ENCODE measurements around the gene SLC43A2. TPM values are rescaled to one million over a fixed set of nuclear protein-coding genes. Genes with fewer than 3 reads are reported as not detected.

Gene SLC43A2
- total RNA-seq, 2 experiments from 2014 or later, result 9.0 to 10.2 TPM

GRCh38 chr17:1598399-1599095 lies 30.1 kb downstream of the SLC43A2 start:
- no peaks in the 10 kb centered on the region for H3K36me3 ChIP-seq (ENCODE audit: insufficient read depth, low read length)
- no peak overlapping the region for H3K4me3 ChIP-seq (ENCODE audit: low read length)
- DNase-seq, result no peak
- H3K4me3 Mint-ChIP-seq, result no peak overlapping the region
- no peaks in the 10 kb centered on the region for H3K36me3 Mint-ChIP-seq (ENCODE audit: low read depth)
- H3K4me1 ChIP-seq (ENCODE audit: insufficient read depth, low read length), result no peaks in the 10 kb centered on the region
- no peak for TF ChIP-seq CTCF (IDR thresholded peaks at IDR 0.05)
- intact Hi-C loops (cut with DNase I, micrococcal nuclease), result no loop called here
- CTCF ChIA-PET, result no interaction called here
- no peaks in the 10 kb centered on the region for H3K9me3 Mint-ChIP-seq
- H3K27ac ChIP-seq (ENCODE audit: low read depth in 1 of 2, low read length in 2 of 2), result no peak overlapping the region
- H3K9me3 ChIP-seq (ENCODE audit: control insufficient read depth in 1 of 2, insufficient read depth in 1 of 2, low read length in 2 of 2), result peaks cover 0 to 13% of the 10 kb centered on the region in 2 experiments
- no peaks in the 10 kb centered on the region for H3K27me3 ChIP-seq (ENCODE audit: control insufficient read depth in 1 of 2, insufficient read depth in 2 of 2, low read length in 2 of 2)
- H3K4me1 Mint-ChIP-seq (ENCODE audit: low read depth), result no peaks in the 10 kb centered on the region
- POLR2A ChIA-PET, result no interaction called here
- no peaks in the 10 kb centered on the region for H3K27me3 Mint-ChIP-seq
- no peak for ATAC-seq (ENCODE audit: poor library complexity)
- H3K27ac Mint-ChIP-seq, result no peak overlapping the region

GRCh38 chr17:1597861-1598342 lies 30.7 kb downstream of the SLC43A2 start:
- H3K27ac Mint-ChIP-seq, result no peak overlapping the region
- no peaks in the 10 kb centered on the region for H3K27me3 Mint-ChIP-seq
- ATAC-seq (ENCODE audit: poor library complexity), result no peak
- H3K27ac ChIP-seq (ENCODE audit: low read depth in 1 of 2, low read length in 2 of 2), result no peak overlapping the region
- DNase-seq, result no peak
- ChIA-PET POLR2A (no interaction called here), CTCF (no interaction called here)
- H3K36me3 Mint-ChIP-seq (ENCODE audit: low read depth), result no peaks in the 10 kb centered on the region
- no peaks in the 10 kb centered on the region for H3K9me3 Mint-ChIP-seq
- H3K4me1 ChIP-seq (ENCODE audit: insufficient read depth, low read length), result no peaks in the 10 kb centered on the region
- H3K9me3 ChIP-seq (ENCODE audit: control insufficient read depth in 1 of 2, insufficient read depth in 1 of 2, low read length in 2 of 2), result peaks cover 0 to 13% of the 10 kb centered on the region in 2 experiments
- H3K36me3 ChIP-seq (ENCODE audit: insufficient read depth, low read length), result no peaks in the 10 kb centered on the region
- no peaks in the 10 kb centered on the region for H3K27me3 ChIP-seq (ENCODE audit: control insufficient read depth in 1 of 2, insufficient read depth in 2 of 2, low read length in 2 of 2)
- H3K4me3 ChIP-seq (ENCODE audit: low read length), result no peak overlapping the region
- no peak for TF ChIP-seq CTCF (IDR thresholded peaks at IDR 0.05)
- H3K4me3 Mint-ChIP-seq, result no peak overlapping the region
- intact Hi-C loops (cut with DNase I, micrococcal nuclease), result no loop called here
- H3K4me1 Mint-ChIP-seq (ENCODE audit: low read depth), result no peaks in the 10 kb centered on the region

- H3K36me3 Mint-ChIP-seq (ENCODE audit: low read depth), result no peaks in the 10 kb centered on the region
- H3K4me1 Mint-ChIP-seq (ENCODE audit: low read depth), result no peaks in the 10 kb centered on the region
- no peaks in the 10 kb centered on the region for H3K27me3 Mint-ChIP-seq
- H3K9me3 Mint-ChIP-seq, result no peaks in the 10 kb centered on the region
- TF ChIP-seq CTCF (IDR thresholded peaks at IDR 0.05), result no peak
- intact Hi-C loops (cut with DNase I, micrococcal nuclease), result no loop called here
- POLR2A ChIA-PET, result interaction anchor here (1.1 to 1.6 kb wide), 2 partner anchors 18 to 31 kb away, joined by 3 read pairs; partner anchors contain the start of gene PITPNA
- no peaks in the 10 kb centered on the region for H3K27me3 ChIP-seq (ENCODE audit: control insufficient read depth in 1 of 2, insufficient read depth in 2 of 2, low read length in 2 of 2)
- H3K9me3 ChIP-seq (ENCODE audit: control insufficient read depth in 1 of 2, insufficient read depth in 1 of 2, low read length in 2 of 2), result no peaks in the 10 kb centered on the region
- H3K4me3 ChIP-seq (ENCODE audit: low read length), result no peak overlapping the region
- ATAC-seq (ENCODE audit: poor library complexity) (no peak), DNase-seq (no peak)
- no peak overlapping the region for H3K4me3 Mint-ChIP-seq
- H3K36me3 ChIP-seq (ENCODE audit: insufficient read depth, low read length), result no peaks in the 10 kb centered on the region
- no peak overlapping the region for H3K27ac ChIP-seq (ENCODE audit: low read depth in 1 of 2, low read length in 2 of 2)
- CTCF ChIA-PET, result no interaction called here
- peaks cover 4% of the 10 kb centered on the region for H3K4me1 ChIP-seq (ENCODE audit: insufficient read depth, low read length)
- no peak overlapping the region for H3K27ac Mint-ChIP-seq
Measured at GRCh38 chr17:1593630-1593931, 35.1 kb downstream of the SLC43A2 start.

All from CD4-positive, alpha-beta T cell (primary cell).